Keratinocyte (primary cell): ENCODE data around the gene NDUFA3.

Experiments used
- CTCF ChIP-seq, 3 experiments: IDR thresholded peaks in 1 of 3; conservative IDR thresholded peaks in 1 of 3; optimal IDR thresholded peaks in 1 of 3; 2 replicates in 2 of 3; 3 replicates in 1 of 3; pipeline versions ENCODE3 to v1.5.1; 2011; ENCODE audit warnings: low read length in 3 of 3, mild to moderate bottlenecking in 3 of 3, moderate library complexity in 2 of 3, control low read depth in 1 of 3, inconsistent platforms in 1 of 3; ENCODE audit not compliant: insufficient read depth in 2 of 3; ENCODE audit errors: extremely low read depth in 1 of 3
- EZH2 ChIP-seq: IDR thresholded peaks from one replicate; pipeline ENCODE4 v1.6.1; 2012; ENCODE audit warnings: inconsistent platforms, mild to moderate bottlenecking, low read length, moderate library complexity

GRCh38 chr19:54096617-54097106 is 6.0 kb upstream of the NDUFA3 start:
- TF ChIP-seq CTCF (optimal IDR thresholded peaks at IDR 0.05 in 1 of 3, IDR thresholded peaks at IDR 0.05 in 1 of 3, conservative IDR thresholded peaks at IDR 0.05 in 1 of 3; ENCODE audit: extremely low read depth in 1 of 3, insufficient read depth in 2 of 3, low read length in 3 of 3): peak; percentile 30 to 53 (median 41)
- no peak for TF ChIP-seq EZH2
